Adrenal gland (tissue), 5 donors: Measurements from ENCODE around the gene MAD1L1.

Experiments
- POLR2A ChIP-seq, 2 donors: fragments of 450-650 bp; IDR thresholded peaks; one replicate each; pipeline ENCODE4 v1.6.1; 2017; ENCODE audit warnings: antibody characterized with exemption in 2 of 2, mild to moderate bottlenecking in 2 of 2, moderate library complexity in 1 of 2
- TF ChIP-seq, protein P1 (sequence below), 6 experiments: fragments of 450-650 bp in 4 of 6; fragments of 200-600 bp in 2 of 6; sonication (generic) in 1 of 6; IDR thresholded peaks; 1 replicate in 5 of 6; 2 replicates in 1 of 6; pipeline versions ENCODE4 v1.5.1 to v1.8.0; 2016 to 2021; ENCODE audit warnings: antibody characterized with exemption in 6 of 6, mild to moderate bottlenecking in 2 of 6, moderate library complexity in 1 of 6
- donor health status: DM: no; HTN: no; CAD: no.

DNA sequence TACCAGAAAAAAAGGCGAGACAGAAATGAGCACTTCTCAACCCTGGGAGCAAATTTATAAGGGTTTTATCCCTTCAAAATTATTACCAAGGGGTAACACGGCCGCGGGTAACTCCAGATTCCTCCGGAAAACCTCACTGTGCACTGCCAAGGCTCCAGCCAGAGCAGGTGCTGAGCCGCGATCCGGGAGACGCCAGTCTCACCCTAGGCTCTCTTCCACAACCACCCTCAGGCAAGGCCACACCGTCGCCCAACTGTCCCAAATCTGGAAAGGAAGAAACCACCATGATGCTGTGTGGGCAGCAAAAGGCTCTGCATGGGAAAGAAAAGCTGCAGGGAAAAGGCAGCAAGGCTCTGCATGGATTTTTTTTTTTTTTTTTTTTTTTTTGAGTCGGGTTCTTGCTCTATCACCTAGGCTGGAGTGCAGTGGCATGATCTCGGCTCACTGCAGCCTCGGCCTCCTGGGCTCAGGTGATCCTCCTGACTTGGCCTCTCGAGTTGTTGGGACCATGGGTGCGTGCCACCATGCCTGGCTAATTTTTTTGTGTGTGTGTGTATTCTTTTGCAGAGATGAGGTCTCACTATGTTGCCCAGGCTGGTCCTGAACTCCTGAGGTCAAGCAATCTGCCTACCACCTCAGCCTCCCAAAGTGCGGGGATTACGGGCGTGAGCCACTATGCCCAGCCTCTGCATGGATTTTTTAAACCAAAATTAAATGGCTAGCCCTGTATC lies 39.0 kb downstream of the MAD1L1 start:
- TF ChIP-seq, protein P1, sequence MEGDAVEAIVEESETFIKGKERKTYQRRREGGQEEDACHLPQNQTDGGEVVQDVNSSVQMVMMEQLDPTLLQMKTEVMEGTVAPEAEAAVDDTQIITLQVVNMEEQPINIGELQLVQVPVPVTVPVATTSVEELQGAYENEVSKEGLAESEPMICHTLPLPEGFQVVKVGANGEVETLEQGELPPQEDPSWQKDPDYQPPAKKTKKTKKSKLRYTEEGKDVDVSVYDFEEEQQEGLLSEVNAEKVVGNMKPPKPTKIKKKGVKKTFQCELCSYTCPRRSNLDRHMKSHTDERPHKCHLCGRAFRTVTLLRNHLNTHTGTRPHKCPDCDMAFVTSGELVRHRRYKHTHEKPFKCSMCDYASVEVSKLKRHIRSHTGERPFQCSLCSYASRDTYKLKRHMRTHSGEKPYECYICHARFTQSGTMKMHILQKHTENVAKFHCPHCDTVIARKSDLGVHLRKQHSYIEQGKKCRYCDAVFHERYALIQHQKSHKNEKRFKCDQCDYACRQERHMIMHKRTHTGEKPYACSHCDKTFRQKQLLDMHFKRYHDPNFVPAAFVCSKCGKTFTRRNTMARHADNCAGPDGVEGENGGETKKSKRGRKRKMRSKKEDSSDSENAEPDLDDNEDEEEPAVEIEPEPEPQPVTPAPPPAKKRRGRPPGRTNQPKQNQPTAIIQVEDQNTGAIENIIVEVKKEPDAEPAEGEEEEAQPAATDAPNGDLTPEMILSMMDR (IDR thresholded peaks at IDR 0.05) = no peak
- TF ChIP-seq POLR2A (IDR thresholded peaks at IDR 0.05) = no peak
